Kidney (tissue), 14 donors: ENCODE measurements around the gene DRC1. TPM values are rescaled to one million over a fixed set of nuclear protein-coding genes. Genes with fewer than 3 reads are reported as not detected.

Experiments used
- DNase-seq, 5 donors: peaks; one replicate each; pipeline ENCODE4 v3.0.0-alpha.2; 2013 to 2020
- FAIRE-seq: peaks from 2 replicates; lab custom pipeline; 2012; peaks lifted over from hg19 to GRCh38; lab: Jason Lieb, UNC
- H3K27ac ChIP-seq, 2 donors: one replicate each; pipeline ENCODE4 v1.7.0; 2013; ENCODE audit warnings: low read depth in 2 of 2, low read length in 2 of 2, inconsistent platforms in 1 of 2
- H3K27me3 ChIP-seq: one replicate; pipeline ENCODE4 v1.7.1; 2013; ENCODE audit warnings: low read length, inconsistent platforms; ENCODE audit not compliant: control insufficient read depth, insufficient read depth
- H3K36me3 ChIP-seq, 3 donors: one replicate each; pipeline versions ENCODE4 v1.7.0 to v1.7.1; 2013; ENCODE audit warnings: low read length in 3 of 3, control low read depth in 1 of 3, inconsistent platforms in 1 of 3; ENCODE audit not compliant: insufficient read depth in 3 of 3, control insufficient read depth in 2 of 3
- H3K4me1 ChIP-seq, 3 donors: one replicate each; pipeline versions ENCODE4 v1.7.0 to v1.7.1; 2013; ENCODE audit warnings: low read length in 3 of 3, inconsistent platforms in 1 of 3, low read depth in 1 of 3; ENCODE audit not compliant: control insufficient read depth in 2 of 3, insufficient read depth in 2 of 3
- H3K4me3 ChIP-seq, 3 donors: one replicate each; pipeline versions ENCODE4 v1.7.0 to v1.8.1; 2013; ENCODE audit warnings: low read length in 3 of 3, control low read depth in 1 of 3, inconsistent platforms in 1 of 3
- H3K9ac ChIP-seq, 3 donors: one replicate each; pipeline versions ENCODE4 v1.7.0 to v1.7.1; 2013; ENCODE audit warnings: low read length in 3 of 3, control low read depth in 1 of 3, inconsistent platforms in 1 of 3
- H3K9me3 ChIP-seq, 3 donors: one replicate each; pipeline versions ENCODE4 v1.7.0 to v1.7.1; 2013; ENCODE audit warnings: low read length in 3 of 3, control low read depth in 1 of 3, inconsistent platforms in 1 of 3; ENCODE audit not compliant: control insufficient read depth in 2 of 3, insufficient read depth in 1 of 3
- CTCF ChIP-seq: IDR thresholded peaks from 3 replicates; pipeline ENCODE4 v1.5.1; 2012; ENCODE audit warnings: mild to moderate bottlenecking, moderate library complexity, borderline replicate concordance; ENCODE audit not compliant: insufficient read depth; ENCODE audit errors: extremely low read depth
- intact Hi-C: fragments of 100-400 bp; cut with DNase I; formaldehyde crosslinking; loops from one replicate; pipeline ENCODE4 v1.11.1; 2022
- polyA plus RNA-seq: library from polyadenylated mRNA; stranded (reverse); fragments of 350-450 nt; fragmentation: Illumina TruSeq; extraction: RNeasy Lipid Tissue Mini Kit (QIAGEN cat#74804); gene quantifications from one replicate; pipeline ENCODE4 v1.2.3, GENCODE V29; 2014; ENCODE audit warnings: low read depth, low replicate concordance; ENCODE audit not compliant: insufficient read depth
- total RNA-seq: library from RNA; stranded (reverse); fragmentation: NEBNext Ultra II Directional; extraction: Animal tissue kit (Norgen Biotek cat#: 25700); gene quantifications from one replicate; pipeline ENCODE4 v1.2.1, GENCODE V29; 2021
- donor health status: control.
- donor health status: control.
- donor health status: control.
- donor health status: control.
- donor health status: control.
- donor health status: DM: yes; HTN: yes; CAD: no.
- donor health status: Normal renal cell carcinoma (clear cell type).

The DRC1 gene
- total and polyA plus RNA-seq, 2 donors from 2014 or later: 0.76 TPM; not detected in 1

GRCh38 chr2:26457695-26458364 is 56.1 kb downstream of the DRC1 start:
- Histone ChIP-seq H3K4me3 (no peak overlapping the region), H3K27ac (no peak overlapping the region), H3K9ac (no peak overlapping the region), H3K4me1 (no peaks in the 10 kb centered on the region), H3K27me3 (no peaks in the 10 kb centered on the region), H3K36me3 (no peaks in the 10 kb centered on the region), H3K9me3 (no peaks in the 10 kb centered on the region)
- no peak for TF ChIP-seq CTCF
- intact Hi-C loops: no loop called here
- FAIRE-seq: no peak
- peak in 1 of 5 donors; percentile 35 for DNase-seq

- Histone ChIP-seq H3K27me3 (no peaks in the 10 kb centered on the region), H3K36me3 (no peaks in the 10 kb centered on the region), H3K27ac (no peak overlapping the region), H3K9me3 (no peaks in the 10 kb centered on the region), H3K9ac (no peak overlapping the region), H3K4me1 (no peaks in the 10 kb centered on the region), H3K4me3 (no peak overlapping the region)
- TF ChIP-seq CTCF: no peak
- DNase-seq (no peak), FAIRE-seq (no peak)
- intact Hi-C loops: no loop called here
These were observed 56.8 kb downstream of the DRC1 start for GRCh38 chr2:26458365-26459042.

- intact Hi-C loops: no loop called here
- FAIRE-seq: no peak
- no peak overlapping the region for H3K9ac ChIP-seq
- H3K4me1 ChIP-seq: no peaks in the 10 kb centered on the region
- DNase-seq: peak in 1 of 5 donors; percentile 29
- TF ChIP-seq CTCF: no peak
- no peak overlapping the region for H3K4me3 ChIP-seq
- H3K27ac ChIP-seq: no peak overlapping the region
- H3K9me3 ChIP-seq: no peaks in the 10 kb centered on the region
- H3K36me3 ChIP-seq: no peaks in the 10 kb centered on the region
- no peaks in the 10 kb centered on the region for H3K27me3 ChIP-seq
These were observed 58.4 kb downstream of the DRC1 start for GRCh38 chr2:26459991-26460612.
